GM19463 (cell line): ENCODE data around the gene BSND.
"Not testable (repeated sequence)": the region's sequence is repeated elsewhere in the genome, so short reads cannot be mapped to it uniquely, and the experiment has no call there.

ENCODE experiments used
- ATAC-seq: cut with Tn5 transposase; IDR thresholded peaks from one replicate; pipeline ENCODE4 v1.9.1; 2021; ENCODE audit warnings: mild to moderate bottlenecking, moderate library complexity; ENCODE audit not compliant: unreplicated experiment

BSND gene

GRCh38 chr1:54998677-54999076 is at the start of gene BSND:
Gene BSND, plus strand, starts transcription at chr1:54998933. Its CDS starts 254 bp downstream, at chr1:54999187.
- no peak for ATAC-seq

- no peak for ATAC-seq
Observed at GRCh38 chr1:54949053-54949452, 49.7 kb upstream of the BSND start.

GRCh38 chr1:54950006-54950368 is 48.7 kb upstream of the BSND start:
- ATAC-seq: no peak

GRCh38 chr1:54950369-54951163 is 48.2 kb upstream of the BSND start:
- no peak for ATAC-seq

GRCh38 chr1:54951810-54952226 is 46.9 kb upstream of the BSND start:
- ATAC-seq: no peak

GRCh38 chr1:54952950-54953718 is 45.6 kb upstream of the BSND start:
- no peak for ATAC-seq

GRCh38 chr1:54953846-54954245 is 44.9 kb upstream of the BSND start:
- no peak for ATAC-seq

- ATAC-seq: no peak
Observed at GRCh38 chr1:54955359-54955758, 43.4 kb upstream of the BSND start.

GRCh38 chr1:54956726-54957125 is 42.0 kb upstream of the BSND start:
- ATAC-seq: no peak

GRCh38 chr1:54959241-54959640 is 39.5 kb upstream of the BSND start:
- no peak for ATAC-seq

- ATAC-seq: no peak
Observed at GRCh38 chr1:54962612-54963395, 35.9 kb upstream of the BSND start.

- ATAC-seq: not testable (repeated sequence)
Observed at GRCh38 chr1:54963829-54964228, 34.9 kb upstream of the BSND start.

- peak; percentile 90 for ATAC-seq
Observed at GRCh38 chr1:54965624-54966340, 33.0 kb upstream of the BSND start.

GRCh38 chr1:54967372-54967771 is 31.4 kb upstream of the BSND start:
- ATAC-seq: no peak

GRCh38 chr1:54968551-54968950 is 30.2 kb upstream of the BSND start:
- ATAC-seq: no peak

GRCh38 chr1:54969879-54970278 is 28.9 kb upstream of the BSND start:
- ATAC-seq: no peak

- ATAC-seq: no peak
Observed at GRCh38 chr1:54970901-54971300, 27.8 kb upstream of the BSND start.

- ATAC-seq: peak; percentile 79
Observed at GRCh38 chr1:54971317-54971791, 27.4 kb upstream of the BSND start.

GRCh38 chr1:54972436-54972835 is 26.3 kb upstream of the BSND start:
- no peak for ATAC-seq

- no peak for ATAC-seq
Observed at GRCh38 chr1:54973205-54973921, 25.4 kb upstream of the BSND start.
